Mesenchymal stem cell (in vitro differentiated cells and primary cell): ENCODE results near the gene JAKMIP2.

ENCODE experiments used
- DNase-seq: peaks from one replicate; pipeline ENCODE4 v3.0.0-alpha.2; 2013
- H2AFZ ChIP-seq: one replicate; pipeline ENCODE4 v1.6.1; 2013; ENCODE audit warnings: low read depth, mild to moderate bottlenecking, control low read depth, inconsistent platforms, low read length, moderate library complexity
- H2AK5ac ChIP-seq: 2 replicates; pipeline ENCODE4 v1.6.1; 2013; ENCODE audit warnings: low read length, moderate library complexity, mild to moderate bottlenecking, inconsistent platforms; ENCODE audit not compliant: severe bottlenecking
- H2BK120ac ChIP-seq: one replicate; pipeline ENCODE4 v1.6.1; 2013; ENCODE audit warnings: low read depth, mild to moderate bottlenecking, inconsistent platforms, low read length, moderate library complexity
- H2BK12ac ChIP-seq, 2 experiments: one replicate each; pipeline ENCODE4 v1.6.1; 2013; ENCODE audit warnings: inconsistent platforms in 2 of 2, low read length in 2 of 2, mild to moderate bottlenecking in 2 of 2, moderate library complexity in 2 of 2, control low read depth in 1 of 2
- H2BK15ac ChIP-seq: one replicate; pipeline ENCODE4 v1.6.1; 2013; ENCODE audit warnings: mild to moderate bottlenecking, low read depth, inconsistent platforms; ENCODE audit not compliant: poor library complexity, severe bottlenecking
- H2BK5ac ChIP-seq: 2 replicates; pipeline ENCODE4 v1.6.1; 2013; ENCODE audit warnings: low read depth, mild to moderate bottlenecking, low read length, control low read depth, inconsistent platforms; ENCODE audit not compliant: poor library complexity, severe bottlenecking
- H3K14ac ChIP-seq, 2 experiments: one replicate each; pipeline ENCODE4 v1.6.1; 2013; ENCODE audit warnings: inconsistent platforms in 2 of 2, low read length in 2 of 2, control low read depth in 1 of 2, mild to moderate bottlenecking in 1 of 2, moderate library complexity in 1 of 2
- H3K18ac ChIP-seq, 2 experiments: one replicate each; pipeline ENCODE4 v1.6.1; 2013; ENCODE audit warnings: inconsistent platforms in 2 of 2, low read length in 2 of 2, control low read depth in 1 of 2, low read depth in 1 of 2, mild to moderate bottlenecking in 1 of 2
- H3K23ac ChIP-seq, 2 experiments: one replicate each; pipeline ENCODE4 v1.6.1; 2013; ENCODE audit warnings: inconsistent platforms in 2 of 2, low read length in 2 of 2, mild to moderate bottlenecking in 2 of 2, moderate library complexity in 2 of 2, control low read depth in 1 of 2
- H3K27ac ChIP-seq: 2 replicates; pipeline ENCODE4 v1.5.1; 2013; ENCODE audit warnings: mild to moderate bottlenecking, moderate library complexity, low read length, control low read depth, inconsistent platforms; ENCODE audit not compliant: poor library complexity, severe bottlenecking
- H3K27me3 ChIP-seq, 2 experiments: 2 replicates each; pipeline versions ENCODE4 v1.6.1 to v1.7.0; 2013; ENCODE audit warnings: low read length in 2 of 2, mild to moderate bottlenecking in 2 of 2, moderate library complexity in 2 of 2, control low read depth in 1 of 2, inconsistent platforms in 1 of 2; ENCODE audit not compliant: control insufficient read depth in 1 of 2, insufficient read depth in 1 of 2
- H3K36me3 ChIP-seq, 2 experiments: 2 replicates each; pipeline versions ENCODE4 v1.6.1 to v1.7.0; 2013; ENCODE audit warnings: low read length in 2 of 2, control low read depth in 1 of 2, inconsistent platforms in 1 of 2, low read depth in 1 of 2, mild to moderate bottlenecking in 1 of 2; ENCODE audit not compliant: insufficient read depth in 2 of 2, control insufficient read depth in 1 of 2
- H3K4ac ChIP-seq, 2 experiments: one replicate each; pipeline ENCODE4 v1.6.1; 2013; ENCODE audit warnings: inconsistent platforms in 2 of 2, low read length in 2 of 2, mild to moderate bottlenecking in 2 of 2, moderate library complexity in 2 of 2, control low read depth in 1 of 2, low read depth in 1 of 2
- H3K4me1 ChIP-seq: 2 replicates; pipeline ENCODE4 v1.6.1; 2013; ENCODE audit warnings: low read depth, low read length, control low read depth; ENCODE audit not compliant: control insufficient read depth, insufficient read depth
- H3K4me2 ChIP-seq: 2 replicates; pipeline ENCODE4 v1.6.1; 2013; ENCODE audit warnings: low read length, mild to moderate bottlenecking, inconsistent platforms; ENCODE audit not compliant: poor library complexity, severe bottlenecking
- H3K4me3 ChIP-seq, 2 experiments: 2 replicates each; pipeline versions ENCODE4 v1.5.1 to v1.7.0; 2013; ENCODE audit warnings: low read length in 2 of 2, mild to moderate bottlenecking in 2 of 2, control low read depth in 1 of 2, low read depth in 1 of 2; ENCODE audit not compliant: insufficient read depth in 1 of 2
- H3K79me1 ChIP-seq: replicated peaks from 2 replicates; pipeline ENCODE4 v1.6.1; 2013; ENCODE audit warnings: mild to moderate bottlenecking, control low read depth, low read length, inconsistent platforms; ENCODE audit not compliant: poor library complexity, severe bottlenecking
- H3K9ac ChIP-seq: 2 replicates; pipeline ENCODE4 v1.7.0; 2013; ENCODE audit warnings: mild to moderate bottlenecking, low read length, moderate library complexity
- H3K9me3 ChIP-seq: 2 replicates; pipeline ENCODE4 v1.7.0; 2013; ENCODE audit warnings: mild to moderate bottlenecking, low read length; ENCODE audit not compliant: control insufficient read depth
- H4K8ac ChIP-seq: one replicate; pipeline ENCODE4 v1.6.1; 2013; ENCODE audit warnings: inconsistent platforms, mild to moderate bottlenecking, low read length, moderate library complexity
- H4K91ac ChIP-seq: one replicate; pipeline ENCODE4 v1.6.1; 2013; ENCODE audit warnings: mild to moderate bottlenecking, low read length, inconsistent platforms
- WGBS: methylation state at CpG from one replicate; pipeline ENCODE4 v1.1.7; 2013; ENCODE audit warnings: mixed read lengths; 5-methylcytosine and 5-hydroxymethylcytosine counted together

JAKMIP2 gene

DNA sequence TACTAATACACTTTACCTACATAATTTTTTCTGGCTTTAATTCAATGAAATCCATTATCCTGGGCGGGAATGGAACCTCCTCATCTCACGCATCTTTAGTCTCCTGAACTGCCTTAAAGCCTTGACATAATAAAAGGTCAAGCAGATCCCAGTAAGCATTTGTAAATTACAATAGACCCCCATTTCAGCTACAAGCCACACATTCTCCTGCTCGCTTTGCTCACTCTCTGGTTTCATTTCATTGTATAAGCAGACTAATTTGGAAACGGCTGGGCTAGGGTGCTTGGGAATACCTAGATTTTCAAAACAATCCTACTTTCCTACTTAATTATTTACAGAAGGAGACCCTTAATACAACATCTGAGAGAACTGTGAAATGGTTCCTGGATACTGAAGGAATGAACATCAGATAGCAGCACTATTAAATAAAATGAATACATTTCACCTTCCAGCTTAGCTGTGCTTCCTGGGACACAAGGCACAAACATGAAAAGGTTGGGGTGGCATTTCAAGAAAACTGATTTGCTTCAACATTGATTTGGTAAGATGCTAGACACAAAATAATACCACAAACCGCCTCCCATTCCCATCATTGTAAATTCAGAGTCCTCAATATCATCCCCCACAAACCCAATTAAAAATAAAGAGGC, 1.5 kb downstream of the JAKMIP2 start:
- H3K27ac ChIP-seq, result no peak overlapping the region
- no peak overlapping the region for H3K4ac ChIP-seq
- H2BK5ac ChIP-seq, result no peak overlapping the region
- no peaks in the 10 kb centered on the region for H3K9me3 ChIP-seq
- H3K14ac ChIP-seq, result no peak overlapping the region
- no peak overlapping the region for H4K8ac ChIP-seq
- WGBS, result 96% methylated on average over 4 of the region's 5 CpGs
- no peaks in the 10 kb centered on the region for H3K36me3 ChIP-seq
- DNase-seq, result no peak
- H3K4me1 ChIP-seq, result peaks cover 5% of the 10 kb centered on the region
- H2AFZ ChIP-seq, result no peak overlapping the region
- no peak overlapping the region for H3K9ac ChIP-seq
- no peak overlapping the region for H3K4me3 ChIP-seq
- H3K4me2 ChIP-seq, result no peak overlapping the region
- H2BK12ac ChIP-seq, result no peak overlapping the region
- no peak overlapping the region for H4K91ac ChIP-seq
- H2AK5ac ChIP-seq, result no peak overlapping the region
- H3K18ac ChIP-seq, result no peak overlapping the region
- no peak overlapping the region for H3K23ac ChIP-seq
- no peaks in the 10 kb centered on the region for H3K79me1 ChIP-seq
- H2BK15ac ChIP-seq, result no peak overlapping the region
- peaks cover 0 to 4% of the 10 kb centered on the region in 2 experiments for H3K27me3 ChIP-seq
- no peak overlapping the region for H2BK120ac ChIP-seq

DNA sequence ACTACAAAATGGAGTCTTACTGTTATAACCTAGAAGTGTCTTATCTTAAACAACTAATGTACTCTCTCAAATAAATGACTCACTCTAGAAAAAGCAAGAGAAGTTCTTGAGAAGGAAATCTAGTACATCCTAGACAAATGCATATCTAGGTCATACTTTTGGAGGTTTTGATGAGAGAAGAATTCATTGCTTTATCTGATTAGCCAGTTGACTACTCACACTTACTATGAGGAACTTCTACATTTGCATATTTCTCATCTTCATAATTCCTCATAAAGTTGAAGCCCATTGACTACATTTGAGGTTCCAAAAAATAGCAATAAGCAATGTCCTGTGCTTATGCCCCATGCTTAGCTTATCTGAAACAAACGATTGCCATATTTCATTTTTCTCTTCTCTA, 2.8 kb downstream of the JAKMIP2 start:
- DNase-seq, result no peak
- H3K9ac ChIP-seq, result no peak overlapping the region

DNA sequence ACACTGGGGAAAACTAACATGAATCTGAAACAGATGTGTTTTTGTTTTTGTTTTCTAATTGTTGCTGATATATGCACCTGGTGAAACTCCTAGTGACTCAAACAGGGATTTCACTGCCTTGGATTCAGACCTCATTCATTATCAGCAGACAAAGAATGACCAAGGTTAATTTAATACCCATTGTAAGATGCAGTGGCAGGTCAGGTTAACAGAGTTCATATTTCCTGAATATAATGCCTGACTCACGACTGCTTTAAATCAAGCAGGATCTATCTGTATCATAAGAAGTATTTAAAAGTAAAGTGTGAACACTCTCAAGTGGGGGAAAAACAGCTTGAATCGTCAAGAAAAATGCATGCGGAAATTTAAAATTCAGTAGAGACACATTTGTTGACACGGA, 5.5 kb downstream of the JAKMIP2 start:
- Histone ChIP-seq H3K4me3 (no peak overlapping the region), H2AFZ (no peak overlapping the region), H2BK15ac (no peak overlapping the region), H2BK5ac (no peak overlapping the region), H2BK12ac (no peak overlapping the region), H3K4me1 (no peaks in the 10 kb centered on the region), H3K27me3 (no peaks in the 10 kb centered on the region), H3K79me1 (no peaks in the 10 kb centered on the region), H3K9me3 (no peaks in the 10 kb centered on the region), H3K27ac (no peak overlapping the region), H3K18ac (no peak overlapping the region), H3K14ac (no peak overlapping the region), H3K36me3 (no peaks in the 10 kb centered on the region), H3K4ac (no peak overlapping the region), H3K4me2 (no peak overlapping the region), H4K8ac (no peak overlapping the region), H2BK120ac (no peak overlapping the region), H3K23ac (no peak overlapping the region), H4K91ac (no peak overlapping the region), H3K9ac (no peak overlapping the region), H2AK5ac (no peak overlapping the region)
- 100% methylated on average over 2 of the region's 4 CpGs for WGBS
- DNase-seq, result no peak

More for the DNA sequence above, 2.8 kb downstream of the JAKMIP2 start:
- no peaks in the 10 kb centered on the region for H3K9me3 ChIP-seq
- H3K14ac ChIP-seq, result no peak overlapping the region
- H2BK120ac ChIP-seq, result no peak overlapping the region
- H2AK5ac ChIP-seq, result no peak overlapping the region
- no peak overlapping the region for H3K4me2 ChIP-seq
- H3K23ac ChIP-seq, result no peak overlapping the region
- H2AFZ ChIP-seq, result no peak overlapping the region
- peaks cover 5% of the 10 kb centered on the region for H3K4me1 ChIP-seq
- WGBS, result 100% methylated on average over 1 of the region's 1 CpG
- no peak overlapping the region for H3K4me3 ChIP-seq
- no peak overlapping the region for H4K8ac ChIP-seq
- H2BK15ac ChIP-seq, result no peak overlapping the region
- H3K4ac ChIP-seq, result no peak overlapping the region
- no peak overlapping the region for H4K91ac ChIP-seq
- peaks cover 0 to 4% of the 10 kb centered on the region in 2 experiments for H3K27me3 ChIP-seq
- H3K36me3 ChIP-seq, result no peaks in the 10 kb centered on the region
- H3K27ac ChIP-seq, result no peak overlapping the region
- H2BK12ac ChIP-seq, result no peak overlapping the region
- no peaks in the 10 kb centered on the region for H3K79me1 ChIP-seq
- H2BK5ac ChIP-seq, result no peak overlapping the region
- no peak overlapping the region for H3K18ac ChIP-seq

DNA sequence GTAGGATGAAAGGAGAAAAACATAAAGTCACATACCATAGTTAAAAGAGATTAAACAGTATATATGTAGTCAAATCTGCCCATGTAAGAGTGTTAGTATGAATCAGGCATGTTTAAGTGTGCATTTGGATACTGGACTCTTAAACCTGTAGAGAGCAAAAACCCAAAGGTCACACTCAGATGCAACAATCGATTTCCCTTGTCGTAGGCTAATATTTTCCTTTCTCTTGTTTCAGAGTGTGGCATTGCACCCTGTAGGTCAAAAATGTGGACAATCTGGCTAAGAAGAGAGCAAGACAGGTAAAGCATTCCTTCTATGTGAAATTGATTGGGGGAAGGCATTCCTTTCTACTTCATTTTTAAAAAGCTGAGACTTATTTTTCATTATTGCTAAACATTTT, 8.9 kb downstream of the JAKMIP2 start:
- Histone ChIP-seq H2BK5ac (no peak overlapping the region), H3K27ac (no peak overlapping the region)
- WGBS, result 100% methylated on average over 2 of the region's 2 CpGs

More for the DNA sequence above, 8.9 kb downstream of the JAKMIP2 start:
- no peak overlapping the region for H3K4me2 ChIP-seq
- no peak overlapping the region for H4K8ac ChIP-seq
- H3K18ac ChIP-seq, result no peak overlapping the region
- no peaks in the 10 kb centered on the region for H3K9me3 ChIP-seq
- H2AK5ac ChIP-seq, result no peak overlapping the region
- H4K91ac ChIP-seq, result no peak overlapping the region
- no peak for DNase-seq
- no peaks in the 10 kb centered on the region for H3K36me3 ChIP-seq
- H2BK15ac ChIP-seq, result no peak overlapping the region
- no peaks in the 10 kb centered on the region for H3K27me3 ChIP-seq
- H3K14ac ChIP-seq, result no peak overlapping the region
- no peak overlapping the region for H3K4ac ChIP-seq
- H3K79me1 ChIP-seq, result no peaks in the 10 kb centered on the region
- H2AFZ ChIP-seq, result no peak overlapping the region
- H3K4me1 ChIP-seq, result no peaks in the 10 kb centered on the region
- H3K4me3 ChIP-seq, result no peak overlapping the region
- H3K9ac ChIP-seq, result no peak overlapping the region
- H3K23ac ChIP-seq, result no peak overlapping the region
- no peak overlapping the region for H2BK12ac ChIP-seq
- H2BK120ac ChIP-seq, result no peak overlapping the region
